ENCODE results near the gene XAB2.

GRCh38 chr19:7633698-7634097 is 4.4 kb upstream of the XAB2 start, which contains the start of gene PCP2:
- TF ChIP-seq CTCF (IDR thresholded peaks at IDR 0.05; ENCODE audit: low read length) (no peak), EZH2 (IDR thresholded peaks at IDR 0.05; ENCODE audit: borderline replicate concordance, low read length) (no peak)
